GM23248 (cell line): ENCODE measurements around the gene FILIP1L. TPM values are rescaled to one million over a fixed set of nuclear protein-coding genes. Genes with fewer than 3 reads are reported as not detected.

Source experiments
- DNase-seq: peaks from one replicate; pipeline ENCODE4 v3.0.0-alpha.2; 2015
- H2AFZ ChIP-seq: fragments of 200-600 bp; sonication (generic); 2 replicates; pipeline ENCODE4 v1.6.1; 2016; ENCODE audit warnings: antibody characterized with exemption
- H3F3A ChIP-seq: fragments of 200-600 bp; sonication (generic); 2 replicates; pipeline ENCODE4 v1.6.1; 2016; ENCODE audit warnings: mild to moderate bottlenecking, antibody characterized with exemption, mixed run types; ENCODE audit not compliant: insufficient read depth
- H3K27ac ChIP-seq: fragments of 200-600 bp; sonication (generic); 2 replicates; pipeline ENCODE4 v1.5.1; 2016; ENCODE audit warnings: mild to moderate bottlenecking
- H3K27me3 ChIP-seq: fragments of 200-600 bp; sonication (generic); replicated peaks from 2 replicates; pipeline ENCODE4 v1.6.1; 2016; ENCODE audit warnings: mild to moderate bottlenecking; ENCODE audit not compliant: insufficient read depth
- H3K36me3 ChIP-seq: fragments of 200-600 bp; sonication (generic); 2 replicates; pipeline ENCODE4 v1.6.1; 2016; ENCODE audit warnings: low read depth, mild to moderate bottlenecking
- H3K4me1 ChIP-seq: fragments of 200-600 bp; sonication (generic); 2 replicates; pipeline ENCODE4 v1.6.1; 2016; ENCODE audit warnings: mild to moderate bottlenecking; ENCODE audit not compliant: insufficient read depth
- H3K4me2 ChIP-seq: fragments of 200-600 bp; sonication (generic); one replicate; pipeline ENCODE4 v1.6.1; 2016; ENCODE audit warnings: mild to moderate bottlenecking; ENCODE audit not compliant: unreplicated experiment
- H3K4me3 ChIP-seq: fragments of 200-600 bp; sonication (generic); 2 replicates; pipeline ENCODE4 v1.5.1; 2016; ENCODE audit warnings: mild to moderate bottlenecking
- H3K79me2 ChIP-seq: fragments of 200-600 bp; sonication (generic); 2 replicates; pipeline ENCODE4 v1.6.1; 2016; ENCODE audit warnings: mild to moderate bottlenecking; ENCODE audit not compliant: insufficient read depth
- H3K9ac ChIP-seq: fragments of 200-600 bp; sonication (generic); 2 replicates; pipeline ENCODE4 v1.6.1; 2016; ENCODE audit warnings: mild to moderate bottlenecking
- H3K9me2 ChIP-seq: fragments of 200-600 bp; sonication (generic); 2 replicates; pipeline ENCODE4 v1.6.1; 2016; ENCODE audit warnings: mixed run types, mild to moderate bottlenecking, moderate library complexity; ENCODE audit not compliant: insufficient read depth
- H3K9me3 ChIP-seq: fragments of 200-600 bp; sonication (generic); one replicate; pipeline ENCODE4 v1.6.1; 2017; ENCODE audit warnings: low read depth
- H4K20me1 ChIP-seq: fragments of 200-600 bp; sonication (generic); 2 replicates; pipeline ENCODE4 v1.6.0; 2016; ENCODE audit not compliant: insufficient read depth
- EZH2 ChIP-seq: fragments of 200-600 bp; sonication (generic); IDR thresholded peaks from 2 replicates; pipeline ENCODE4 v1.6.1; 2018; ENCODE audit warnings: antibody characterized with exemption, mild to moderate bottlenecking; ENCODE audit not compliant: insufficient read depth, poor library complexity, severe bottlenecking
- EZH2phosphoT487 ChIP-seq: fragments of 200-600 bp; sonication (generic); IDR thresholded peaks from 2 replicates; pipeline ENCODE4 v1.6.1; 2018; ENCODE audit warnings: antibody characterized with exemption, moderate library complexity, mild to moderate bottlenecking, low read depth; ENCODE audit not compliant: insufficient read depth
- WGBS, 2 experiments: methylation state at CpG; one replicate each; pipeline ENCODE4 v1.1.6; 2015 to 2017; ENCODE audit warnings: low lambda C conversion rate in 2 of 2, low coverage in 1 of 2; ENCODE audit errors: missing lambda C conversion rate in 2 of 2; 5-methylcytosine and 5-hydroxymethylcytosine counted together
- in situ Hi-C: fragments of 300-500 bp; cut with MboI; formaldehyde crosslinking; loops from 2 replicates; pipeline ENCODE4 v1.15.0; 2020
- polyA plus RNA-seq: library from polyadenylated mRNA; unstranded; fragments of >200 nt; fragmentation: Nextera tagmentation; extraction: Ambion mirVana; gene quantifications from 2 replicates; pipeline ENCODE4 v1.2.1, GENCODE V29; 2016
- total RNA-seq: library from RNA; depleted of rRNA; stranded (reverse); fragments of >200 nt; shearing (Covaris generic); gene quantifications from 2 replicates; pipeline ENCODE4 v1.2.3, GENCODE V29; 2014

The FILIP1L gene
- total and polyA plus RNA-seq, 2 experiments from 2014 or later, result 45.0 to 66.3 TPM

- Histone ChIP-seq H3K9ac (no peak overlapping the region), H3K36me3 (no peaks in the 10 kb centered on the region), H3K27me3 (no peaks in the 10 kb centered on the region), H3K4me3 (no peak overlapping the region), H3K4me1 (peaks cover 36% of the 10 kb centered on the region), H3K9me2 (no peaks in the 10 kb centered on the region), H3K27ac (no peak overlapping the region), H3K9me3 (no peaks in the 10 kb centered on the region), H2AFZ (no peak overlapping the region), H3K79me2 (no peaks in the 10 kb centered on the region), H4K20me1 (no peaks in the 10 kb centered on the region), H3F3A (peaks cover 15% of the 10 kb centered on the region), H3K4me2 (no peak overlapping the region)
- TF ChIP-seq EZH2, result no peak
- no peak for TF ChIP-seq EZH2phosphoT487
- 87 to 92% methylated on average over 10 of the region's 10 CpGs for WGBS, 2 experiments
- no peak for DNase-seq
- in situ Hi-C loops, result no loop called here
Measured at GRCh38 chr3:99955773-99956562, 158.3 kb downstream of the FILIP1L start.

- Histone ChIP-seq H3K27me3 (no peaks in the 10 kb centered on the region), H3K27ac (no peak overlapping the region), H3K9me3 (no peaks in the 10 kb centered on the region), H3F3A (peaks cover 15% of the 10 kb centered on the region), H3K9ac (no peak overlapping the region), H4K20me1 (no peaks in the 10 kb centered on the region), H3K4me1 (peaks cover 31% of the 10 kb centered on the region), H3K9me2 (no peaks in the 10 kb centered on the region), H3K36me3 (no peaks in the 10 kb centered on the region), H2AFZ (no peak overlapping the region), H3K4me2 (no peak overlapping the region), H3K79me2 (no peaks in the 10 kb centered on the region), H3K4me3 (no peak overlapping the region)
- in situ Hi-C loops, result no loop called here
- no peak for DNase-seq
- TF ChIP-seq EZH2 (no peak), EZH2phosphoT487 (no peak)
- 54 to 60% methylated on average over 4 of the region's 4 CpGs for WGBS, 2 experiments
Measured at GRCh38 chr3:99954914-99955644, 159.2 kb downstream of the FILIP1L start.

GRCh38 chr3:99953596-99953995, 160.7 kb downstream of the FILIP1L start:
- Histone ChIP-seq H3K4me1 (peaks cover 31% of the 10 kb centered on the region), H3K4me2 (no peak overlapping the region)

GRCh38 chr3:99952306-99952705, 162.0 kb downstream of the FILIP1L start:
- Histone ChIP-seq H3K4me2 (peak overlapping the region; percentile 43), H3K4me3 (no peak overlapping the region)
- TF ChIP-seq EZH2phosphoT487, result no peak
- TF ChIP-seq EZH2, result no peak

More at GRCh38 chr3:99953596-99953995, 160.7 kb downstream of the FILIP1L start:
- no peak overlapping the region for H3K9ac ChIP-seq
- H3K36me3 ChIP-seq, result no peaks in the 10 kb centered on the region
- no peaks in the 10 kb centered on the region for H4K20me1 ChIP-seq
- no peaks in the 10 kb centered on the region for H3K9me2 ChIP-seq
- TF ChIP-seq EZH2, result no peak
- TF ChIP-seq EZH2phosphoT487, result no peak
- H3K27ac ChIP-seq, result no peak overlapping the region
- H2AFZ ChIP-seq, result no peak overlapping the region
- no peak overlapping the region for H3K4me3 ChIP-seq
- H3K9me3 ChIP-seq, result no peaks in the 10 kb centered on the region
- no peaks in the 10 kb centered on the region for H3K79me2 ChIP-seq
- H3K27me3 ChIP-seq, result no peaks in the 10 kb centered on the region
- no peak for DNase-seq
- in situ Hi-C loops, result no loop called here
- peaks cover 15% of the 10 kb centered on the region for H3F3A ChIP-seq

More at GRCh38 chr3:99952306-99952705, 162.0 kb downstream of the FILIP1L start:
- H3K9ac ChIP-seq, result no peak overlapping the region
- no peaks in the 10 kb centered on the region for H3K79me2 ChIP-seq
- H3K9me2 ChIP-seq, result no peaks in the 10 kb centered on the region
- peak overlapping the region; percentile 38; the same call in 1 of the 2 replicates for H3K27ac ChIP-seq
- H4K20me1 ChIP-seq, result no peaks in the 10 kb centered on the region
- H3K4me1 ChIP-seq, result peaks cover 31% of the 10 kb centered on the region
- no peaks in the 10 kb centered on the region for H3K27me3 ChIP-seq
- DNase-seq, result peak; percentile 69
- 57 to 68% methylated on average over 1 of the region's 1 CpG for WGBS, 2 experiments
- no peaks in the 10 kb centered on the region for H3K36me3 ChIP-seq
- H3K9me3 ChIP-seq, result no peaks in the 10 kb centered on the region
- in situ Hi-C loops, result no loop called here
- peaks cover 15% of the 10 kb centered on the region for H3F3A ChIP-seq
- H2AFZ ChIP-seq, result no peak overlapping the region
